IMR-90 (cell line): ENCODE results near the gene SQSTM1. TPM values are rescaled to one million over a fixed set of nuclear protein-coding genes. Genes with fewer than 3 reads are reported as not detected.

ENCODE experiments used
- ATAC-seq: fragments of 200-7000 bp; cut with Tn5 transposase; 2 replicates; pipeline ENCODE4 v1.9.1; 2020; ENCODE audit warnings: low read depth, mild to moderate bottlenecking, moderate library complexity
- BruUV-seq: library from RNA; stranded (reverse); fragments of 400-500 nt; replicated peaks from 2 replicates; lab custom pipeline; 2021; lab: Mats Ljungman, UMichigan
- CTCF ChIA-PET: fragments of 300-600 bp; formaldehyde crosslinking; extraction: SDS; loops from one replicate; lab custom pipeline; 2021; ENCODE audit warnings: antibody characterized with exemption; lab: Yijun Ruan, JAX
- POLR2A ChIA-PET: fragments of 300-600 bp; sonication (Branson Sonifier 250); formaldehyde crosslinking; loops from one replicate; lab custom pipeline; 2022; ENCODE audit warnings: antibody characterized with exemption; ENCODE audit not compliant: unreplicated experiment; lab: Charles Lee
- DNase-seq: peaks from one replicate; pipeline ENCODE4 v3.0.0; 2013
- H2AFZ ChIP-seq: replicated peaks from 2 replicates; pipeline ENCODE3; 2013; ENCODE audit warnings: low read length, mild to moderate bottlenecking; ENCODE audit not compliant: poor library complexity
- H2AK5ac ChIP-seq: 2 replicates; pipeline ENCODE4 v1.6.1; 2013; ENCODE audit warnings: low read depth, low read length, inconsistent platforms
- H2AK9ac ChIP-seq: replicated peaks from 2 replicates; pipeline ENCODE3; 2013; ENCODE audit warnings: mild to moderate bottlenecking, low read depth, low read length, moderate library complexity; ENCODE audit not compliant: poor library complexity
- H2BK120ac ChIP-seq: 2 replicates; pipeline ENCODE4 v1.6.1; 2013; ENCODE audit warnings: low read depth, low read length, inconsistent platforms
- H2BK15ac ChIP-seq: 3 replicates; pipeline ENCODE4 v1.6.1; 2013; ENCODE audit warnings: low read depth, low read length, inconsistent platforms
- H2BK20ac ChIP-seq: 2 replicates; pipeline ENCODE4 v1.6.1; 2013; ENCODE audit warnings: low read depth, mild to moderate bottlenecking, inconsistent platforms, low read length, moderate library complexity
- H2BK5ac ChIP-seq: 2 replicates; pipeline ENCODE4 v1.6.1; 2013; ENCODE audit warnings: mild to moderate bottlenecking, low read depth, low read length, inconsistent platforms; ENCODE audit not compliant: poor library complexity, severe bottlenecking
- H3K14ac ChIP-seq: replicated peaks from 2 replicates; pipeline ENCODE4 v1.6.1; 2013; ENCODE audit warnings: low read depth, low read length, inconsistent platforms
- H3K18ac ChIP-seq: 2 replicates; pipeline ENCODE4 v1.6.1; 2013; ENCODE audit warnings: low read depth, low read length, control low read depth
- H3K23ac ChIP-seq: 2 replicates; pipeline ENCODE4 v1.6.1; 2013; ENCODE audit warnings: low read depth, low read length, inconsistent platforms
- H3K27ac ChIP-seq: 2 replicates; pipeline ENCODE4 v1.5.1; 2013; ENCODE audit warnings: mild to moderate bottlenecking, control low read depth, low read length; ENCODE audit not compliant: insufficient read depth
- H3K27me3 ChIP-seq: 2 replicates; pipeline ENCODE4 v1.6.1; 2013; ENCODE audit warnings: low read length; ENCODE audit not compliant: control insufficient read depth, insufficient read depth
- H3K36me3 ChIP-seq: 2 replicates; pipeline ENCODE4 v1.6.1; 2013; ENCODE audit warnings: low read length, mixed read lengths; ENCODE audit not compliant: control insufficient read depth, insufficient read depth
- H3K4ac ChIP-seq: 2 replicates; pipeline ENCODE4 v1.6.1; 2013; ENCODE audit warnings: low read depth, low read length, inconsistent platforms
- H3K4me1 ChIP-seq: 2 replicates; pipeline ENCODE4 v1.6.1; 2013; ENCODE audit warnings: low read length, mixed read lengths; ENCODE audit not compliant: control insufficient read depth, insufficient read depth
- H3K4me2 ChIP-seq: 2 replicates; pipeline ENCODE4 v1.6.1; 2013; ENCODE audit warnings: low read depth, mild to moderate bottlenecking, control low read depth, low read length, moderate library complexity
- H3K4me3 ChIP-seq: 2 replicates; pipeline ENCODE4 v1.5.1; 2013; ENCODE audit warnings: low read depth, mild to moderate bottlenecking, control low read depth, low read length, moderate library complexity; ENCODE audit not compliant: insufficient read depth
- H3K56ac ChIP-seq: 2 replicates; pipeline ENCODE4 v1.6.1; 2013; ENCODE audit warnings: low read length, inconsistent platforms; ENCODE audit not compliant: insufficient read depth; ENCODE audit errors: extremely low read depth
- H3K79me1 ChIP-seq, 2 experiments: 2 replicates each; pipeline ENCODE4 v1.6.1; 2013; ENCODE audit warnings: low read length in 2 of 2, inconsistent platforms in 1 of 2, low read depth in 1 of 2
- H3K9ac ChIP-seq: 2 replicates; pipeline ENCODE4 v1.6.1; 2013; ENCODE audit warnings: low read depth, low read length, control low read depth
- H3K9me1 ChIP-seq: 2 replicates; pipeline ENCODE4 v1.6.1; 2013; ENCODE audit warnings: low read length, inconsistent platforms; ENCODE audit not compliant: insufficient read depth
- H3K9me3 ChIP-seq: 2 replicates; pipeline ENCODE4 v1.6.1; 2013; ENCODE audit warnings: low read length; ENCODE audit not compliant: control insufficient read depth, insufficient read depth
- H4K20me1 ChIP-seq: 2 replicates; pipeline ENCODE4 v1.6.1; 2013; ENCODE audit warnings: low read length, inconsistent platforms; ENCODE audit not compliant: insufficient read depth
- H4K5ac ChIP-seq: 2 replicates; pipeline ENCODE4 v1.6.1; 2013; ENCODE audit warnings: mild to moderate bottlenecking, low read depth, low read length, control low read depth
- H4K8ac ChIP-seq, 2 experiments: 2 replicates each; pipeline ENCODE4 v1.6.1; 2013; ENCODE audit warnings: low read depth in 2 of 2, low read length in 2 of 2, control low read depth in 1 of 2, inconsistent platforms in 1 of 2
- H4K91ac ChIP-seq: 2 replicates; pipeline ENCODE4 v1.6.1; 2013; ENCODE audit warnings: low read depth, low read length, inconsistent platforms; ENCODE audit not compliant: insufficient read depth
- BHLHE40 ChIP-seq: fragments of 150-350 bp; IDR thresholded peaks from 2 replicates; pipeline ENCODE4 v1.6.1; 2016; ENCODE audit warnings: mild to moderate bottlenecking, low read depth, low read length
- CEBPB ChIP-seq: IDR thresholded peaks from 2 replicates; pipeline ENCODE4 v1.6.1; 2012; ENCODE audit warnings: low read depth, low read length, improper control_type of control experiment
- CHD1 ChIP-seq: IDR thresholded peaks from 2 replicates; pipeline ENCODE4 v1.6.1; 2012; ENCODE audit warnings: low read depth, low read length, improper control_type of control experiment
- MAFK ChIP-seq: IDR thresholded peaks from 2 replicates; pipeline ENCODE4 v1.6.1; 2012; ENCODE audit warnings: low read depth, low read length, improper control_type of control experiment
- MAZ ChIP-seq: IDR thresholded peaks from 2 replicates; pipeline ENCODE4 v1.6.1; 2012; ENCODE audit warnings: low read depth, mild to moderate bottlenecking, low read length, improper control_type of control experiment, moderate library complexity, borderline replicate concordance
- MXI1 ChIP-seq: IDR thresholded peaks from 2 replicates; pipeline ENCODE4 v1.6.1; 2012; ENCODE audit warnings: low read depth, mild to moderate bottlenecking, low read length, moderate library complexity, borderline replicate concordance
- NFE2L2 ChIP-seq: fragments of 150-350 bp; IDR thresholded peaks from 2 replicates; pipeline ENCODE4 v1.6.1; 2016; ENCODE audit warnings: low read depth, mild to moderate bottlenecking, low read length
- RCOR1 ChIP-seq: IDR thresholded peaks from 2 replicates; pipeline ENCODE4 v1.6.1; 2012; ENCODE audit warnings: mild to moderate bottlenecking, low read length, improper control_type of control experiment; ENCODE audit not compliant: insufficient replicate concordance
- RFX5 ChIP-seq: IDR thresholded peaks from 2 replicates; pipeline ENCODE4 v1.8.0; 2012; ENCODE audit warnings: low read depth, mild to moderate bottlenecking, low read length, moderate library complexity
- SMC3 ChIP-seq: fragments of 150-350 bp; IDR thresholded peaks from 2 replicates; pipeline ENCODE4 v1.6.1; 2016; ENCODE audit warnings: low read depth, mild to moderate bottlenecking, antibody characterized with exemption, low read length, moderate library complexity
- USF2 ChIP-seq: fragments of 150-350 bp; IDR thresholded peaks from 2 replicates; pipeline ENCODE4 v1.6.1; 2017; ENCODE audit warnings: mild to moderate bottlenecking, antibody characterized with exemption, low read length, low read depth
- WGBS, 2 experiments: methylation state at CpG; one replicate each; pipeline versions ENCODE4 v1.1.5 to v1.1.7; 2013; ENCODE audit warnings: missing lambda C conversion rate in 2 of 2; ENCODE audit not compliant: insufficient read length in 1 of 2; ENCODE audit errors: extremely low coverage in 2 of 2; 5-methylcytosine and 5-hydroxymethylcytosine counted together
- dilution Hi-C: fragments of 300-500 bp; cut with HindIII; formaldehyde crosslinking; loops from one replicate; pipeline ENCODE4 v1.14.3; 2018; ENCODE audit warnings: low sequenced_read_pairs; ENCODE audit not compliant: unreplicated experiment
- in situ Hi-C: fragments of 300-500 bp; cut with MboI; formaldehyde crosslinking; loops from 3 replicates; pipeline ENCODE4 v1.14.3; 2019; ENCODE audit warnings: low sequenced_read_pairs, inconsistent platforms, mixed read lengths
- intact Hi-C: fragments of 100-400 bp; cut with micrococcal nuclease; formaldehyde crosslinking; loops from 2 replicates; pipeline ENCODE4 v1.10.0; 2022
- polyA plus RNA-seq, 3 experiments: library from polyadenylated mRNA; depleted of rRNA; stranded (reverse); fragments of >200 nt; gene quantifications; 2 replicates each; pipeline ENCODE4 v1.2.3, GENCODE V29; 2012; ENCODE audit warnings: low replicate concordance in 1 of 3
- total RNA-seq: library from RNA; depleted of rRNA; stranded (reverse); fragments of >200 nt; gene quantifications from 2 replicates; pipeline ENCODE4 v1.2.3, GENCODE V29; 2012

The SQSTM1 gene
- total and polyA plus RNA-seq, 2 of the 4 experiments (the other 2 are of a cell fraction): 152 to 184 TPM

GRCh38 chr5:179866241-179867078 lies 45.8 kb downstream of the SQSTM1 start (continued):
- no peak for TF ChIP-seq USF2

GRCh38 chr5:179867079-179867465 lies 46.4 kb downstream of the SQSTM1 start:
- no peak overlapping the region for H2BK15ac ChIP-seq
- ChIA-PET POLR2A (no interaction called here), CTCF (no interaction called here)
- no peak for DNase-seq
- in situ Hi-C loops: no loop called here
- no peak overlapping the region for H2AK9ac ChIP-seq
- TF ChIP-seq MXI1 (no peak), BHLHE40 (no peak), SMC3 (no peak), RFX5 (no peak), RCOR1 (no peak), CHD1 (no peak), NFE2L2 (no peak), MAFK (no peak), USF2 (no peak), MAZ (no peak), CEBPB (no peak)
- dilution Hi-C loops: no loop called here
- H3K23ac ChIP-seq: no peak overlapping the region
- no peak overlapping the region for H3K4ac ChIP-seq
- no peak overlapping the region for H3K4me3 ChIP-seq
- peaks cover 5% of the 10 kb centered on the region; the same call in 1 of the 2 replicates for H3K9me3 ChIP-seq
- peaks cover 74% of the 10 kb centered on the region for H3K36me3 ChIP-seq
- H3K9ac ChIP-seq: no peak overlapping the region
- no peak overlapping the region for H4K5ac ChIP-seq
- H2BK20ac ChIP-seq: no peak overlapping the region
- no peaks in the 10 kb centered on the region for H3K27me3 ChIP-seq
- intact Hi-C loops: no loop called here
- H2BK5ac ChIP-seq: no peak overlapping the region
- H3K56ac ChIP-seq: no peak overlapping the region
- H3K4me1 ChIP-seq: no peaks in the 10 kb centered on the region
- H2AFZ ChIP-seq: no peak overlapping the region
- H3K14ac ChIP-seq: no peak overlapping the region
- no peaks in the 10 kb centered on the region; a peak in 1 of 4 replicates for H3K79me1 ChIP-seq
- no TSS peak for BruUV-seq
- WGBS, 2 experiments: 100% methylated on average over 1 of the region's 6 CpGs; no CpG with 5 or more reads in 1 of the 2 experiments
- no peaks in the 10 kb centered on the region for H4K20me1 ChIP-seq
- no peak overlapping the region for H4K91ac ChIP-seq
- no peak overlapping the region for H3K4me2 ChIP-seq
- ATAC-seq: no peak
- no peak overlapping the region for H2AK5ac ChIP-seq
- H4K8ac ChIP-seq: no peak overlapping the region
- H2BK120ac ChIP-seq: no peak overlapping the region
- no peak overlapping the region for H3K18ac ChIP-seq
- H3K9me1 ChIP-seq: peaks cover 4% of the 10 kb centered on the region; the same call in 1 of the 2 replicates
- no peak overlapping the region for H3K27ac ChIP-seq
